ENCODE measurements around the gene RNASET2. TPM values are rescaled to one million over a fixed set of nuclear protein-coding genes. Genes with fewer than 3 reads are reported as not detected.

Gene RNASET2
- total RNA-seq, 1 donor from 2014 or later, result 28.9 TPM

GRCh38 chr6:166930354-166930891, 25.9 kb downstream of the RNASET2 start:
- Histone ChIP-seq H3K27ac (no peak overlapping the region), H3K9me3 (ENCODE audit: low read depth) (no peaks in the 10 kb centered on the region), H3K9ac (no peak overlapping the region), H4K20me1 (ENCODE audit: low read depth) (no peaks in the 10 kb centered on the region), H3K36me3 (no peaks in the 10 kb centered on the region), H3K4me2 (no peak overlapping the region), H3K4me3 (no peak overlapping the region), H2AFZ (replicated peaks) (no peak overlapping the region), H3F3A (ENCODE audit: low read depth) (no peaks in the 10 kb centered on the region), H3K79me2 (ENCODE audit: low read depth) (no peaks in the 10 kb centered on the region), H3K27me3 (no peaks in the 10 kb centered on the region), H3K4me1 (peaks cover 9% of the 10 kb centered on the region)
- H3K4me3 Mint-ChIP-seq, result no peak overlapping the region
- H3K9me3 Mint-ChIP-seq, result no peaks in the 10 kb centered on the region
- DNase-seq (ENCODE audit: low spot score), result no peak
- H3K4me1 Mint-ChIP-seq, result peaks cover 36% of the 10 kb centered on the region
- H3K36me3 Mint-ChIP-seq, result peaks cover 13% of the 10 kb centered on the region
- peaks cover 2% of the 10 kb centered on the region for H3K27me3 Mint-ChIP-seq (ENCODE audit: insufficient read depth, low read depth)
- no peak overlapping the region for H3K27ac Mint-ChIP-seq
- TF ChIP-seq EZH2 (IDR thresholded peaks at IDR 0.05) (no peak), EZH2phosphoT487 (IDR thresholded peaks at IDR 0.05) (no peak), CTCF (IDR thresholded peaks at IDR 0.05) (no peak)

DNA sequence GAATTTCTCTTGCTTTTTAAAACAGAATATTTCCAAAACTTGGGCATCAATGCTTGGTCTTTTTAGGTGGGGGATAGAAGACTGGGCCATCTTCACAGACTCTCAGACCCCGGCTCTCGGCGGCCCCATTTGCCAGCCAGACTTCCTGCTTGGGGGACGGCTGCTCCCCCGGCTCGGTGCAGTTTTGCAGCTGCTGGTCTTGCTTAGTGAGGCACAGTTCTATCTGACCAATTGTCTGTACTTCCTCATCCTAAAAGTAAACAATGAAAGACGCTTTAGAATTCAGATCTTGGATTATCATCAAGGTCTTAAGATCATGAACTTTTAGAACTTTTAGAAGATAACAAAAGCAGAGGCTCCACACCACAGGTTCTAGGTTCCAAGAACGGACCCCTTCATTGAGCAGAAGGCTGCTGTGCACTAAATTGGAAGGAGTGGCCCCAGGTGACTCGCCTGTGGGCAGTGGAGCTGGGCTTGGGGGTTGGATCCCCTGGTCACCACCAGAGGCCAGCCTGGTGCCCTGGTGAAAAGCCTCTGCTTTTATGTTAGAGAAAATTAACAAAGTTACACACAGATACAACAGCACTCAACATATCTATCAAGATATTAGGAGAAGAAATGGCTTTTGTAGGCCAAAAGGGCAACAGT, 26.7 kb downstream of the RNASET2 start:
- no peak for DNase-seq (ENCODE audit: low spot score)
- Histone ChIP-seq H3K79me2 (ENCODE audit: low read depth) (no peaks in the 10 kb centered on the region), H2AFZ (replicated peaks) (no peak overlapping the region), H3F3A (ENCODE audit: low read depth) (no peaks in the 10 kb centered on the region), H4K20me1 (ENCODE audit: low read depth) (no peaks in the 10 kb centered on the region), H3K4me1 (peaks cover 9% of the 10 kb centered on the region), H3K27ac (no peak overlapping the region), H3K9ac (no peak overlapping the region), H3K36me3 (no peaks in the 10 kb centered on the region), H3K27me3 (no peaks in the 10 kb centered on the region), H3K4me2 (no peak overlapping the region), H3K4me3 (no peak overlapping the region), H3K9me3 (ENCODE audit: low read depth) (no peaks in the 10 kb centered on the region)
- Mint-ChIP-seq H3K4me3 (no peak overlapping the region), H3K9me3 (no peaks in the 10 kb centered on the region), H3K27me3 (ENCODE audit: insufficient read depth, low read depth) (peaks cover 2% of the 10 kb centered on the region), H3K36me3 (peaks cover 10% of the 10 kb centered on the region), H3K4me1 (peaks cover 36% of the 10 kb centered on the region), H3K27ac (no peak overlapping the region)
- no peak for TF ChIP-seq CTCF (IDR thresholded peaks at IDR 0.05)

DNA sequence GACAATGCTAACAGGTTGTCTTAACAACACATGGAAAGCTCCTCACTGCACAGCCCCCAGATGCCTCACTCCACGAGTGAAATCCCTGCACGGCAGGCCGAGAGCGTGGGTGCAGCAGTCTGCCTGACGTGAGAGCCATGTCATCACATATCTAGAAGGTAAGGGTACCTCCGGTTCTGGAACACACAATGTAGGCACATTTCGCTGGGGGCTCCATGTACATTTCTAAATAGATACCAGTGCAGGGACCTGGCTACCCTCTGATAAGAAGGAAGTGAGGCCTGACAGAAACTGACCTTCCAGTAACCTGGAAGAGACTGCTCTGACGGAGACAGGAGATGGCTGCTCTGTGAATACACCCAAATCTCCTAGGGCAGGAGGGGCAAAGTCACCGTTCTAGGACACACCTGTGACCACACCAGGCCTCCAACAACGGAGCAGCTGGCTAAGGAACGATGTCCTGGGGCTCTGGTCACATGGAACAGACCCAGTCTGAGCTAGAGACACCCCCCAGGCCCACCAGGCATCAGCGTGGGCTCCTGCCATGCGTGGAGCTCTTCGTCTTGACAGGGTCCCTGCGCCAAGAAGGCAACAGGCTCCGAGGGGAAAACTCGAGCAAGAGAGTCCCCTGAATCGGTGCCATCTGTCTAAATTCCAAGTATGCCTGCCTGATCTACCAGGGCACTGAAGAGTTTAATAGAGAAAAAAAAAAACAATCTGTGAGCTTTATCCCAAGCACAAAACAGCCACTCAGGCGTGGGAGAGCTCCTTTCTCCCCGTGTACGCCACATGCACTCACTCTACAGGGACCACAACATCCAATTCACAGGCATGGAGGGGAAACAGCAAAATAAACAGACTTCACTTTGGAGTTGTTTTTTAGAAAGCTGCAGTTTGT, 27.5 kb downstream of the RNASET2 start:
- H3K4me1 Mint-ChIP-seq, result peaks cover 36% of the 10 kb centered on the region
- no peak overlapping the region for H3K27ac ChIP-seq

More for the DNA sequence above, 27.5 kb downstream of the RNASET2 start:
- peaks cover 2% of the 10 kb centered on the region for H3K27me3 Mint-ChIP-seq (ENCODE audit: insufficient read depth, low read depth)
- H3K4me1 ChIP-seq, result peaks cover 9% of the 10 kb centered on the region
- no peaks in the 10 kb centered on the region for H3K9me3 Mint-ChIP-seq
- no peak for TF ChIP-seq CTCF (IDR thresholded peaks at IDR 0.05)
- no peak for TF ChIP-seq EZH2phosphoT487 (IDR thresholded peaks at IDR 0.05)
- no peak for TF ChIP-seq EZH2 (IDR thresholded peaks at IDR 0.05)
- H3K36me3 Mint-ChIP-seq, result peaks cover 9% of the 10 kb centered on the region
- H3K4me2 ChIP-seq, result no peak overlapping the region
- DNase-seq (ENCODE audit: low spot score), result no peak
- H3K4me3 ChIP-seq, result no peak overlapping the region
- no peaks in the 10 kb centered on the region for H3F3A ChIP-seq (ENCODE audit: low read depth)
- no peak overlapping the region for H3K27ac Mint-ChIP-seq
- H2AFZ ChIP-seq (replicated peaks), result no peak overlapping the region
- H3K36me3 ChIP-seq, result no peaks in the 10 kb centered on the region
- H4K20me1 ChIP-seq (ENCODE audit: low read depth), result no peaks in the 10 kb centered on the region
- no peak overlapping the region for H3K4me3 Mint-ChIP-seq
- H3K79me2 ChIP-seq (ENCODE audit: low read depth), result no peaks in the 10 kb centered on the region
- no peaks in the 10 kb centered on the region for H3K9me3 ChIP-seq (ENCODE audit: low read depth)
- H3K9ac ChIP-seq, result no peak overlapping the region
- H3K27me3 ChIP-seq, result no peaks in the 10 kb centered on the region

All from neural progenitor cell (in vitro differentiated cells).